Measurements from ENCODE around the gene YTHDF1.

- TF ChIP-seq ARNTL (CRISPR knock-in tag; IDR thresholded peaks at IDR 0.05; ENCODE audit: borderline replicate concordance, low read depth) (no peak), ZC3H10 (CRISPR knock-in tag; IDR thresholded peaks at IDR 0.05) (no peak), ZNF565 (CRISPR knock-in tag; conservative IDR thresholded peaks at IDR 0.05; ENCODE audit: low read depth) (no peak), PATZ1 (CRISPR knock-in tag; IDR thresholded peaks at IDR 0.05; ENCODE audit: borderline replicate concordance) (no peak), CSDC2 (CRISPR knock-in tag; IDR thresholded peaks at IDR 0.05) (no peak), PPARA (CRISPR knock-in tag; IDR thresholded peaks at IDR 0.05; ENCODE audit: borderline replicate concordance) (no peak)
Observed at GRCh38 chr20:63248835-63249591, 33.1 kb upstream of the YTHDF1 start.
